HEK293 (cell line): ENCODE data around the gene FBXO21.
A peak's percentile ranks its signal among the peaks of the same experiment; 100 is the strongest.

Experiments
- CTCF ChIA-PET: fragments of 350-600 bp; formaldehyde crosslinking; extraction: SDS; loops from one replicate; lab custom pipeline; 2021; ENCODE audit warnings: antibody characterized with exemption; lab: Yijun Ruan, JAX
- POLR2A ChIA-PET: fragments of 300-600 bp; formaldehyde crosslinking; extraction: SDS; loops from one replicate; lab custom pipeline; 2020; ENCODE audit warnings: antibody characterized with exemption, inconsistent platforms; lab: Yijun Ruan, JAX
- H3K27ac ChIP-seq: fragments of 200-500 bp; sonication (Bioruptor generic); 2 replicates; pipeline ENCODE4 v1.5.1; 2014; ENCODE audit warnings: low read depth, low read length, control low read depth, inconsistent platforms; ENCODE audit errors: extremely low read depth
- H3K36me3 ChIP-seq, 2 experiments: fragments of 200-500 bp in 1 of 2; sonication (Bioruptor generic) in 1 of 2; 1 replicate in 1 of 2; 2 replicates in 1 of 2; pipeline ENCODE4 v1.5.1; 2014 to 2017; ENCODE audit warnings: inconsistent platforms in 2 of 2, low read length in 2 of 2; ENCODE audit not compliant: control insufficient read depth in 2 of 2, insufficient read depth in 1 of 2
- H3K4me1 ChIP-seq: fragments of 200-500 bp; sonication (Bioruptor generic); 2 replicates; pipeline ENCODE4 v1.5.1; 2014; ENCODE audit warnings: mild to moderate bottlenecking, low read length, inconsistent platforms; ENCODE audit not compliant: control insufficient read depth, insufficient read depth
- H3K4me3 ChIP-seq: 2 replicates; pipeline ENCODE4 v1.5.1; 2011; ENCODE audit warnings: low read depth, mild to moderate bottlenecking, control low read depth, low read length, moderate library complexity
- H3K9me3 ChIP-seq: fragments of 200-500 bp; sonication (Bioruptor generic); 2 replicates; pipeline ENCODE4 v1.5.1; 2014; ENCODE audit warnings: low read depth, low read length, inconsistent platforms; ENCODE audit not compliant: control insufficient read depth, insufficient read depth
- CTCF ChIP-seq: fragments of 450-650 bp; formaldehyde crosslinking; IDR thresholded peaks from 2 replicates; pipeline ENCODE4 v1.5.1; 2016; ENCODE audit warnings: missing biosample characterization, missing genetic modification characterization
- GLIS2 ChIP-seq: fragments of 450-650 bp; formaldehyde crosslinking; IDR thresholded peaks from 2 replicates; pipeline ENCODE4 v1.5.1; 2016; ENCODE audit warnings: missing biosample characterization, missing genetic modification characterization
- KLF17 ChIP-seq: fragments of 450-650 bp; formaldehyde crosslinking; IDR thresholded peaks from 2 replicates; pipeline ENCODE4 v1.5.1; 2016; ENCODE audit warnings: missing biosample characterization, missing genetic modification characterization
- TCF7L2 ChIP-seq: IDR thresholded peaks from 2 replicates; pipeline ENCODE4 v1.6.1; 2011; ENCODE audit warnings: low read depth, mild to moderate bottlenecking, inconsistent platforms, low read length, moderate library complexity, borderline replicate concordance
- WT1 ChIP-seq: fragments of 450-650 bp; formaldehyde crosslinking; IDR thresholded peaks from 2 replicates; pipeline ENCODE4 v1.5.1; 2016; ENCODE audit warnings: missing biosample characterization, missing genetic modification characterization
- ZBTB20 ChIP-seq: fragments of 450-650 bp; formaldehyde crosslinking; IDR thresholded peaks from 2 replicates; pipeline ENCODE4 v1.5.1; 2016; ENCODE audit warnings: missing biosample characterization, missing genetic modification characterization
- ZBTB21 ChIP-seq: fragments of 450-650 bp; formaldehyde crosslinking; IDR thresholded peaks from 2 replicates; pipeline ENCODE4 v1.5.1; 2017; ENCODE audit warnings: missing biosample characterization, missing genetic modification characterization
- ZBTB26 ChIP-seq: fragments of 450-650 bp; formaldehyde crosslinking; optimal IDR thresholded peaks from 2 replicates; pipeline ENCODE3; 2016; ENCODE audit warnings: missing biosample characterization, mild to moderate bottlenecking, missing genetic modification characterization
- ZBTB7A ChIP-seq: fragments of 450-650 bp; formaldehyde crosslinking; IDR thresholded peaks from 2 replicates; pipeline ENCODE4 v1.5.1; 2016; ENCODE audit warnings: low read depth, missing biosample characterization, missing genetic modification characterization
- ZBTB8A ChIP-seq: fragments of 450-650 bp; formaldehyde crosslinking; IDR thresholded peaks from 2 replicates; pipeline ENCODE4 v1.5.1; 2016; ENCODE audit warnings: missing biosample characterization, missing genetic modification characterization
- ZFP3 ChIP-seq: fragments of 450-650 bp; formaldehyde crosslinking; IDR thresholded peaks from 2 replicates; pipeline ENCODE4 v1.5.1; 2016; ENCODE audit warnings: low read depth, missing biosample characterization, missing genetic modification characterization
- ZIC2 ChIP-seq: fragments of 450-650 bp; formaldehyde crosslinking; IDR thresholded peaks from 2 replicates; pipeline ENCODE4 v1.5.1; 2016; ENCODE audit warnings: missing biosample characterization, missing genetic modification characterization
- ZNF10 ChIP-seq: fragments of 450-650 bp; formaldehyde crosslinking; IDR thresholded peaks from 2 replicates; pipeline ENCODE4 v1.5.1; 2017; ENCODE audit warnings: missing biosample characterization, missing genetic modification characterization
- ZNF121 ChIP-seq: fragments of 450-650 bp; formaldehyde crosslinking; IDR thresholded peaks from 2 replicates; pipeline ENCODE4 v1.5.1; 2016; ENCODE audit warnings: missing biosample characterization, missing genetic modification characterization
- ZNF335 ChIP-seq: fragments of 450-650 bp; formaldehyde crosslinking; conservative IDR thresholded peaks from 2 replicates; pipeline ENCODE4 v1.5.1; 2016; ENCODE audit warnings: missing biosample characterization, missing genetic modification characterization
- ZNF549 ChIP-seq: fragments of 450-650 bp; IDR thresholded peaks from 2 replicates; pipeline ENCODE4 v1.5.1; 2018; ENCODE audit warnings: missing biosample characterization, missing genetic modification characterization, mild to moderate bottlenecking, inconsistent platforms, moderate library complexity
- ZNF585B ChIP-seq: fragments of 450-650 bp; formaldehyde crosslinking; IDR thresholded peaks from 2 replicates; pipeline ENCODE4 v1.5.1; 2016; ENCODE audit warnings: missing biosample characterization, missing genetic modification characterization
- ZNF677 ChIP-seq: fragments of 450-650 bp; IDR thresholded peaks from 2 replicates; pipeline ENCODE4 v1.5.0; 2018; ENCODE audit warnings: missing biosample characterization, mild to moderate bottlenecking, missing genetic modification characterization, moderate library complexity
- ZNF768 ChIP-seq: fragments of 450-650 bp; formaldehyde crosslinking; IDR thresholded peaks from 2 replicates; pipeline ENCODE4 v1.5.1; 2018; ENCODE audit warnings: missing biosample characterization, mild to moderate bottlenecking, missing genetic modification characterization

FBXO21 gene

GRCh38 chr12:117101953-117102799 is 88.1 kb downstream of the FBXO21 start (continued):
- TF ChIP-seq ZBTB21 (tag by site-specific recombination) (no peak), ZNF585B (no peak), GLIS2 (tag by site-specific recombination) (peak; percentile 28), TCF7L2 (no peak)

GRCh38 chr12:117100851-117101673 is 89.2 kb downstream of the FBXO21 start:
- Histone ChIP-seq H3K4me1 (no peaks in the 10 kb centered on the region; the same call in 1 of the 2 replicates), H3K27ac (no peak overlapping the region), H3K4me3 (no peak overlapping the region), H3K36me3 (no peaks in the 10 kb centered on the region), H3K9me3 (no peaks in the 10 kb centered on the region)
- ChIA-PET CTCF (interaction anchor here (0.6 to 2.1 kb wide), 4 partner anchors 18 to 125 kb away, joined by 3 to 6 read pairs (median 4); no protein-coding TSS in a partner anchor), POLR2A (interaction anchor here (1.1 kb wide), 1 partner anchor 10 kb away, joined by 3 read pairs; no protein-coding TSS in a partner anchor)
- TF ChIP-seq ZFP3 (tag by site-specific recombination) (no peak), ZNF549 (no peak), ZNF121 (tag by site-specific recombination) (peak; percentile 97), ZNF335 (tag by site-specific recombination) (peak; percentile 44; the same call in 1 of the 2 replicates), ZBTB7A (tag by site-specific recombination) (no peak), ZBTB20 (tag by site-specific recombination) (peak; percentile 61)

GRCh38 chr12:117100251-117100650 is 90.0 kb downstream of the FBXO21 start:
- ChIA-PET CTCF (no interaction called here), POLR2A (no interaction called here)
- no peak overlapping the region for H3K4me3 ChIP-seq
- no peak overlapping the region for H3K27ac ChIP-seq
- no peaks in the 10 kb centered on the region; the same call in 1 of the 2 replicates for H3K4me1 ChIP-seq
- no peaks in the 10 kb centered on the region for H3K36me3 ChIP-seq
- TF ChIP-seq CTCF (tag by site-specific recombination) (peak; percentile 43), KLF17 (tag by site-specific recombination) (no peak)
- no peaks in the 10 kb centered on the region for H3K9me3 ChIP-seq

- no peaks in the 10 kb centered on the region for H3K9me3 ChIP-seq
- no peaks in the 10 kb centered on the region for H3K36me3 ChIP-seq
- no peaks in the 10 kb centered on the region; the same call in 1 of the 2 replicates for H3K4me1 ChIP-seq
- POLR2A ChIA-PET, result no interaction called here
- H3K27ac ChIP-seq, result no peak overlapping the region; the same call in 1 of the 2 replicates
- peak overlapping the region; percentile 36 for H3K4me3 ChIP-seq
- peak; percentile 30; the same call in 1 of the 2 replicates for TF ChIP-seq ZBTB20 (tag by site-specific recombination)
- TF ChIP-seq ZBTB8A (tag by site-specific recombination), result peak; percentile 29; the same call in 1 of the 2 replicates
- no peak for TF ChIP-seq ZNF10
- TF ChIP-seq WT1 (tag by site-specific recombination), result no peak
- TF ChIP-seq ZNF335 (tag by site-specific recombination), result peak; percentile 29; the same call in 1 of the 2 replicates
- TF ChIP-seq ZBTB26, result peak; percentile 62
- no peak for TF ChIP-seq ZNF677 (tag by site-specific recombination)
- peak; percentile 87 for TF ChIP-seq ZNF768 (tag by site-specific recombination)
- peak; percentile 27; the same call in 1 of the 2 replicates for TF ChIP-seq ZIC2 (tag by site-specific recombination)
- CTCF ChIA-PET, result interaction anchor here (0.6 to 1.1 kb wide), 2 partner anchors 9 to 11 kb away, joined by 3 read pairs; no protein-coding TSS in a partner anchor
Observed at GRCh38 chr12:117098361-117099217, 91.7 kb downstream of the FBXO21 start.
